HG03039 (cell line): ENCODE measurements around the gene MPST.

Experiments
- ATAC-seq: cut with Tn5 transposase; IDR thresholded peaks from one replicate; pipeline ENCODE4 v1.9.1; 2021; ENCODE audit warnings: mild to moderate bottlenecking, moderate library complexity; ENCODE audit not compliant: unreplicated experiment

Gene MPST

DNA sequence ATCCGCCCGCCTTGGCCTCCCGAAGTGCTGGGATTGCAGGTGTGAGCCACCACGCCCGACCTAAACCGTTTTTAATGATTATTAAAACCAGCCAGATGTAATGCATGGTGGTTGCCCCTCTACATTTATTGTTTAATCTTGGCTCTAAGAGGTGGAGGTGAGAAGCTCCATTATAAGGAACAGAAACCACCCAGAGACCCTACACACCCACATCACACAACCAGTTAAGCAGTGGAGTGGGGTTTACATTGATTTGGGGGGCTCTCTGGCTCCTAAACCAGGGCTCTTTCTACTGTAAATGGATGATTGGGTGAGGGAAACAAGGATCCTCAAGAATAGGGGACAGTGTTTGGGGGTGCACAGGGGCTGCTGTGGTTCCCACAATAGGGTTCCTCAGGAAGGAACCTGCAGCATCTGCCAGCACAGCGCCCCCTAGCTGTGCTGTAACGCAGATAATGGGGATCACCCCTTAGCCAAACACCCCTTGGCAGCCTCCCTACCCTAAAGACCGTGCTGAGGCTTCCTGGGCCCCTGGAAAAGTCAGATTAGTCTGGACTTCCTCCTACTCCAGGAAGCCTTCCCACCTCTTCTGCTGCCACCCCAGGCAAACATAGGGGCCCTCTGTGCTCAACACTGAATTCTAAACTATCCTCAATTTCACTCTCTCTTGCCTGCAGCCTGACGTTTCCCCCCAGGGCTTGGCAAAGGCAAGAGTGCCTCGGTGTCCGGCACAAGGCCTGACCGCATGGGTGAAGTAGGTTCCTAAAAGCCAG lies 2.4 kb downstream of the MPST start:
- no peak for ATAC-seq

- no peak for ATAC-seq
Observed at GRCh38 chr22:37022483-37023337, 3.2 kb downstream of the MPST start.

DNA sequence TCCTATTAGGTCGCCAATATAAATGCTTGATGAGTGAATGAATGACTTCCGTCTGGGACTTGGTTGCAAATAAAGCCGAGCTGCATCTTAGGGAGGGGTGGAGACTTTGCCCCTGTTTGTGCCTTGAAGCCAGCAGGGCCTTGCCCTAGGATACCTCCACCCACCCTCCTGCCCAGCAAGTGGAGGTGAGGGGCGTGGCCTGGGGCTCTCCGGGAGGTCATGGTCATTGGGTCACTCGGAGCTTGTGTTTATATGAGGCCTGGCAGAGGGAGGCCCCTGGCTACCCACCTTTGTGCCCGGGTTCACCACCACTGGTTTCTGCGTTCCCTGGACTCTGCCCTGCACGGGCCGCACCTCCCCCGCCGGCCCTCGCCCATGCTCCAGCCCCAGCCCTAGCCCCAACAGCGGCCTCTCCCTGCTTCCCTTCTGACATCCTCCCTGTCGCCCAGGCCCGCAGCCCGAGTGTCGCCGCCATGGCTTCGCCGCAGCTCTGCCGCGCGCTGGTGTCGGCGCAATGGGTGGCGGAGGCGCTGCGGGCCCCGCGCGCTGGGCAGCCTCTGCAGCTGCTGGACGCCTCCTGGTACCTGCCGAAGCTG lies 4.3 kb downstream of the MPST start:
- no peak for ATAC-seq

DNA sequence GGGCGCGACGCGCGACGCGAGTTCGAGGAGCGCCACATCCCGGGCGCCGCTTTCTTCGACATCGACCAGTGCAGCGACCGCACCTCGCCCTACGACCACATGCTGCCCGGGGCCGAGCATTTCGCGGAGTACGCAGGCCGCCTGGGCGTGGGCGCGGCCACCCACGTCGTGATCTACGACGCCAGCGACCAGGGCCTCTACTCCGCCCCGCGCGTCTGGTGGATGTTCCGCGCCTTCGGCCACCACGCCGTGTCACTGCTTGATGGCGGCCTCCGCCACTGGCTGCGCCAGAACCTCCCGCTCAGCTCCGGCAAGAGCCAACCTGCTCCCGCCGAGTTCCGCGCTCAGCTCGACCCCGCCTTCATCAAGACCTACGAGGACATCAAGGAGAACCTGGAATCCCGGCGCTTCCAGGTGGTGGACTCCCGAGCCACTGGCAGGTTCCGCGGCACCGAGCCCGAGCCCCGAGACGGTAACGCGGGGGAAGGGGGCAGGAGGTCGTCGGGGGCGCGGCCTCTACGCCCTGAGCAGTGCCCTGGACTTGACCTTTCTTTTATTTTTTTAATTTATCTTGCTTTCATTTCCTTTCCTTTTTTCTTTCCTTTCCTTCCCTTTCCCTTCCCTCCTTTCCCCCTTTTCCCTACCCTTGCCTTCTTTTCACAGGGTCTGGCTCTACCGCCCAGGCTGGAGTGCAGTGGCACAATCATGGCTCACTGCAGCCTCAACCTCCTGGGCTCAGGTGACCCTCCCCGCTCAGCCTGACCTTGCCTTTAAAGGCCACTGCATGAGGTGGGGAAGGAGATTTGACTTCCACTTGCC lies 5.0 kb downstream of the MPST start:
- ATAC-seq = no peak

GRCh38 chr22:37025500-37026070 lies 6.0 kb downstream of the MPST start:
- ATAC-seq = no peak

DNA sequence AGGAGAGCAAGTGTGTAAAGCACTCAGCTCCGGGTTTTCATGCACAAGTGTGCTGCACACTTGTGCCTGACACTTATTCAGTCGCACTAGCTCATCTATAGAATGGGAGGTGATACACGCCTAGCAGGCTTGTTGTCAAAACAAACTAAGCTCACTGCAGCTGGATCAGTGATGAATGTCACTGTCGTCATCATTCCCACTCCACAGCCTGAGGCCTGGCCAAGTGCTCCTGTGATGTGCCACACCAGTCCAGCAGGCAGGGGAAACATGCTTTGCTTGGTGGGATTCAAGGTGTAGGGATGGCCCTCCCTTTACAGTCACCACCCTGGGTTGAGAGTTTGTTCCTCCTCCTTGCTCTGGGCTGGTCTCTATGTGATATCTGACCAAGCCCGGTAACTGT lies 6.8 kb downstream of the MPST start:
- ATAC-seq = no peak

- no peak for ATAC-seq
Observed at GRCh38 chr22:37027556-37027955, 8.0 kb downstream of the MPST start.

GRCh38 chr22:37028692-37029674 lies 9.4 kb downstream of the MPST start:
- ATAC-seq = no peak

DNA sequence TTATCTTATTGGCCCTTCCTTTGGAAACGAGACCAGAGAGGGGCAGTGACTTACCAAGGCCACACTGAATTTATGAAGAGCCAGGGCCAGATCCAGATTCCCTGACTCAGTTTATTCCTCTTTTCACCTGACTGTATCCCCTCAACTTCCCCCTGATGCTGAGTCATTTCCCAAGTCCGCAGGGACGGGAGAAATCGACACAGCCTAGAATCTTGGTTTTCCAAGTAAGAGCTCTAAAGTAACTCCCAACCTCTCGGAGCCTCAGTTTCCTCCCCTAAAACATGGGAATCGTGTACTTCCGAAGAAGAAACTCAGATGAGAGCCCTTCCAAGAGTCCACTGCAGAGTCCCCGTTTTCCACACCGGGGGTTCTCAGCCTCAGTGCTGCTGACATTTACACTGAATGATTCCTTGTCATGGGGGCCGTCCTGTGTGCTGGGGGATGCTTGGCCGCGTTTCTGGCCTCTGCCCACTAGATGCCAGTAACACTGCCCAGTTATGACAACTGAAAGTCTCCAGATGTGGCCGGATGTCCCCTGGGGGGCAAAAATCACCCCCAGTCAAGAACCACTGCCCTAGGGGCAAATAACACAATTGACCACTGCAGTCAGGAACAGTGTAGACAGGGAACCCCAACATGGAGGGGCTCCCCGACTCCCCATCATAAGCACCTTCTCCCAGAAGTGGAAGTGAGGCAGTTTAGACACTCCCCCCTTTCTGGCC lies 11.2 kb downstream of the MPST start:
- no peak for ATAC-seq

GRCh38 chr22:37032134-37032534 lies 12.6 kb downstream of the MPST start:
- no peak for ATAC-seq

GRCh38 chr22:37032535-37033460 lies 13.3 kb downstream of the MPST start:
- no peak for ATAC-seq

- ATAC-seq = no peak
Observed at GRCh38 chr22:37033605-37034430, 14.3 kb downstream of the MPST start.

DNA sequence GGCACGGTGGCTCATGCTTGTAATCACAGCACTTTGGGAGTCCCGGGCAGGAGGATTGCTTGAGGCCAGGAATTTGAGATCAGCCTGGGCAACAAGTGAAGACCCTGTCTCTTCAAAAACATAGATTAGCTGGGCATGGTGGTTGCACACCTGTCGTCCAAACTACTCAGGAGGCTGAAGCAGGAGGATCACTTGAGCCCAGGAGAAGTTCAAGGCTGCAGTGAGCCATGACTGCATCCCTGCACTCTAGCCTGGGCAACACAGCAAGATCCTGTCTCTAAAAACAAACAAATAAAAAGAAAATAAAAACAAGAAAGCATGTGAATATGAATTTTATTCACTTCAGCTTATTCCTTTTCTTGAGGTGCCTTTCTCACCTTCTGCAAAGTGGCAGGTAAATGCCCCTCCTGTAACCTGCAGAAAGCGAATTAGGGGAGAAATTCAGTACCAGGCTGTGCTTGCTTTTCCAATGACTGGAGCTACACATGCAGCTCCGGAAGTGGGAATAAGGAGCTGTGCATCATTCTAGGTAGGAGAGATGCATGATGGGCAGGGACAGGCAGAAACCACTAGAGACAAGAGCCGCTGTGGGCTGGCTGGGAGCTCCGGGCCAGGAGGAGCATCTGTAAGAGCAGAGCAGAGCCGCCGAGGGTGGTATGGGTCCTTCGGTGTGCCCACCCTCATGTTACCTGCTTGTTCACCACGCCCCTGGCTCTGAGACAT lies 17.3 kb downstream of the MPST start:
- ATAC-seq = no peak

- no peak for ATAC-seq
Observed at GRCh38 chr22:37037669-37038068, 18.1 kb downstream of the MPST start.

GRCh38 chr22:37039466-37039865 lies 19.9 kb downstream of the MPST start:
- no peak for ATAC-seq

GRCh38 chr22:37043209-37043827 lies 23.8 kb downstream of the MPST start:
- no peak for ATAC-seq
